Hypothalamus (tissue), 51 donors: ENCODE data around the gene PTPRN2.

Source experiments
- DNase-seq, 51 donors: peaks; one replicate each; lab custom pipeline; 2025; lab: John Stamatoyannopoulos, UW

PTPRN2 gene

GRCh38 chr7:157821959-157822687 is 765.5 kb downstream of the PTPRN2 start:
- DNase-seq = no peak

- DNase-seq = no peak
Measured at GRCh38 chr7:157820796-157821195, 766.8 kb downstream of the PTPRN2 start.

DNA sequence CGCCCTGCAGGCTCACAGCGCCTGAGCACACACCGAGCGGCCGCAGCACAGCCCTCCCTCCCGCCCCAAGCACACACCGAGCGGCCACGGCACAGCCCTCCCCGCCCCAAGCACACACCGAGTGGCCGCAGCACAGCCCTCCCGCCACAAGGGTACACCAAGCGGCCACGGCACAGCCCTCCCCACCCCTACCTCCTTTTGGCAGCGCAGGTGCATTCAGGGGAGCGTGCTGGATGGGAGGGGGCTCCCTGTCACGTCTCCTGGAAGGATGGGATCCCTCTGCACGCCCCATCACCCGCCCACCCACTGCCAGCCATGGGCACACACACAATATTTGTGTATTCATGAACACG is 768.2 kb downstream of the PTPRN2 start:
- no peak for DNase-seq

DNA sequence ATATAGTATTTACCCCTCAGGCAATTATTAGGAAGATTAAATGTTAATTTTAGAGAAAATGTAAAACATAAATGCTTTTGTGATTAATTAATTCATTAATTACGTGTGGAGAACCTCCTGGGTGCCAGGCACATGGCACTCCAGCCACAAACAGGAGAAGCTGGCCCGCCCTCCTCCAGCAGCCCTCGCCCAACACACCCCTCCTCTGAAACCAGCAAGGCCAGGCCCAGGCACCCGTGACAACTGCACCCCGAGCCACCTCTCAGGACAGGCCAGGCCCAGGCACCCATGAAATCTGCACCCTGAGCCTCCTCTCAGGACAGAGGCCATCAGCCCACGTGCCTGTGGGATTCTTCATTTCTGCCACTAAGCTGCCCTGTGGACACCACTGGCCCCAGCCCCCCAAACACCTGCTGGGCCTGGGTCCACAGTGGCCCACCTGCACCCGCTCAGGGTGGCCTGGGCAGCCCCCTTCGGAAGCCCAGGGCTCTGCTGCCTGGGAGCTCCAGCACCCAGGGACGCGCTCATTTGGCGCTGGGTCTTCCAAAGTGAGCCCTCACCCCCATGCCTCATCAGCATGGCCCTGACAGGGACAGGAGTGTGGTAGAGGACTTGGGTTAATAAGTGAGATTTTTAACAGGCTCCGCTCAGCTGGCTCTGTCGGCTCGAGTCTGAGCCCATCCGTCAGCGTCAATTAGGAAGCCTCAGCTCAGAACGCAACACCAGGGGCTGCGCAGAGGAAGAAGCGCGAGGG is 768.7 kb downstream of the PTPRN2 start:
- peak in 2 of 51 donors; percentile 7 to 10 for DNase-seq

- no peak for DNase-seq
Measured at GRCh38 chr7:157817944-157818700, 769.5 kb downstream of the PTPRN2 start.

DNA sequence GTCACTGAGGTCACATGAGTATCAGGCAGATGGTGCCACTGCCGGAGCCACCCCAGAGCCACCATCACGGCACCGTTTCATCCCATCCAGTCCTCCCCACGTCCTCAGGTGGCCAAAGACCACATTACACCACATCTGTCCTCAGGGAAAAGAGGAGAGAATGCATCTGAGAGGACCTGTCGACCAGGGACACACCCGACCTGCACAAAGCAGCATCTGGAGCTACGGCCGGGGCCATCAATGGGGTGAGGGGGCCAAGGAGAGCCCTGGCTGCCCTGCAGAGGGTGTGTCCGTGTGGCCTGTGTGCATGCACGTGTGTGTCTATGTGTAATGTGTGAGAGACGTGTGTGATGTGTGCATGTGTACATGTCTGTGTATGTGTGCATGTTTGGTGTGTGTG is 770.2 kb downstream of the PTPRN2 start:
- DNase-seq = no peak

DNA sequence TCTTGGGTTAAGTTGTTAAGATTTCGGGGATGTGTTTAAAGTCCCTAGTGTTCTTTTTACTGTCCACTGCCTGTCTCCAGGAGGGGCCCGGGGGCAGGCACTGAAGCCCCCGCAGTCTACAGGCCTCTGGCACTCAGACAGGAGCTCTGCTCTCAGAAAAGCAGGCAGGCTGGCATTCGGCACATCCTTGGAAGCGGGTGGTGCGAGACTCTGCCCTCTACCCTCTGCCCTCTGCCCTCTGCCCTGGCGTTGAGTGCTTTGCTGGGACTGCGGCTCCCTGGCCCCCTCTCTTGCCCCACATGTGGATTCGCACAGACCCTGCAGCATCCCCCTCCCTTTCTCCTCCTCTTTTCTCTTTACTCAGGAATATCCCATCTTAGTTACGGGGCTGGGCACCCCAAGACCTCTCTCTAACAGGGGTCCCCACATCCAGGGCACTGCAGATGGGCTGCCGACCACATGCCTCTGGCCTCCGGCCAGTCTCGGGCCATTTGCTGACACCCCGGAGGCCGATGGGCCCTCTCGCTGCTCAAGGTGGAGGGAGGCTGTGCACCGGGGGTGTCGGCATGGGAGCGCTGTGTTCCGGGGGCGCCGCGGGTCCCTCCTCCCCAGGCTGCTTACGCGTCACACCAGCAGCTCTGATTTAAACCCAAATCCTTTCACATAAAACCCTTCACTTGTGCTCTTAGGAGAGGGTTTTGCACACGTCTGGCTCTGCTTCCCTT is 770.9 kb downstream of the PTPRN2 start:
- no peak for DNase-seq

- no peak for DNase-seq
Measured at GRCh38 chr7:157816086-157816485, 771.5 kb downstream of the PTPRN2 start.

- no peak for DNase-seq
Measured at GRCh38 chr7:157815706-157816022, 772.0 kb downstream of the PTPRN2 start.

DNA sequence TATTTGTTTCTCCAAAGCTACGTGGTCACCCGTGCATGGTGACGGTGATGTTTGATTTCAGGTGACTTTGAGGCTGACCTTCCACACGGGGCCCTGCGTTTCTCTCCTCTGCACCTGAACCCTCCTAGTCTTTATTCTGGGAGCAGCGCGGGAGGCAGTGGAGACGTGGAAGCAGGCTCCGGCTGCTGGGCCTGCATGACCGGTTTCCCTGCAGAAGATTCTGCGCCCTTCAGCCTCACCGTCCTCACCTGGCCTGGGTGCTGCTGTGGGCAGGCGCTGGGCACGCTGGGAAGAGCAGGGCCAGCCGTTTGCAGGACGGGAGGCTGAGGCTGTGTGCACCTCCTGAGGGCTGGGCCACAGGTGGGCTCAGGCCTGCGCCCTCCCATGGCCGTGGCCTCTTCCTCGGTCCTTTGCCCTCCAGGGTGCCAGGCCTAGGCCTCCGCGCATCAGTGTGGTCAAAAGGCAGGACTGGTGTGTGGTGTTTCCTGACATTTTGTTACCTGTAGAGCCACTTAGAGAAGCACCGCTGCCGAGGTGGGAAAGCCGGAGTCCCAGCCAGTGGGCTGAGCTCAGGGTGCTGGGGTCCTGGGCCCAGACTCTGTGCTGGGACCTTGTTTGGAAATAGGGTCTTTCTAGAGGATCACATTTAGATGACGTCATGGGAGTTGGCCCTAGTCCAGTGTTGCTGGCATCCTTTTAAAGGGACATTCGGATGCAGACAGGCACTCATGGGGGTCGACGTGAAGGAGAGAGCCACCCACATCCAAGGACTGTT is 772.5 kb downstream of the PTPRN2 start:
- DNase-seq = no peak

DNA sequence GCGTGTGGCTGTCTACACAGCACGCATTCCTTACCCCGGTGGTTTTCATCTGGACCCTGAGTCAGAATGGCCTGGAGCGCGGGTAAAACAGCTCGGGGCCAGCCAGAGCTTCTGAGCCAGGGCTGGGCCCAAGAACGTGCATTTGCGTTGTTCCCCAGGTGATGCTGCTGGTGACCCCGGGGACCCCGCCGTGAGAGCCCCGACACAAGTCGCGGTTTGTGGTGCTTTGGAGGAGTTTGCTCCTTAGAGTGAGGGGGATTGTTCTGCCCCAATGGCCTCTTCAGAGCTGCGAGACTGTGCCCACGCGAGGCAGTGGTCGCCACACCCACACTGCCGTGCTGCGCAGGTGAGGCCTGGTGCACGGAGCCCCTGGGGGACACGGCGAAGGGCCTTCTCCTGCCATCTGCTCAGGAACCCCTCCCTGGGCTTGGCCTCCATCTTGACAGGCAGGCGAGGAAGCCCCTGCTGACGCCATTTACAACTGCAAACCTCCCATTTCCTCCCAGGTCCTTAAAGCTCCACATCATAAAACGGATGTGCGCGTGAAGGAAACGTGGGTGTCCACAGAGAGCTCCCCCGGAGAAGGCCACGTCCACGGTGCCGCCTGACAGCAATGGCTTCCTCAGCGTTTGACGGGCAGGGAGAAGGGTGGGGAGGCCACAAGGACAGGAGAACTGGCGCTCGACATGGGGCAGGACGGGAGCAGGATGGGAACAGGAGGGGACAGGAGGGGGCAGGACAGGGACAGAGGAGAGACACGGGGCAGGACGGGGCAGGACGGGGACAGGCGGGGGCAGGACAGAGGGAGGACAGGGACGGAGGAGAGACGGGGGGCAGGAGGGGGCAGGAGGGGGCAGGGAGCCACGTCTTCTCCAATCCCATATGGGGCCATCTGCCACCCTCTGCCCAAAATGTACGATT is 773.6 kb downstream of the PTPRN2 start:
- DNase-seq = no peak

- DNase-seq = no peak
Measured at GRCh38 chr7:157813053-157813452, 774.6 kb downstream of the PTPRN2 start.

- DNase-seq = no peak
Measured at GRCh38 chr7:157811946-157812345, 775.7 kb downstream of the PTPRN2 start.

DNA sequence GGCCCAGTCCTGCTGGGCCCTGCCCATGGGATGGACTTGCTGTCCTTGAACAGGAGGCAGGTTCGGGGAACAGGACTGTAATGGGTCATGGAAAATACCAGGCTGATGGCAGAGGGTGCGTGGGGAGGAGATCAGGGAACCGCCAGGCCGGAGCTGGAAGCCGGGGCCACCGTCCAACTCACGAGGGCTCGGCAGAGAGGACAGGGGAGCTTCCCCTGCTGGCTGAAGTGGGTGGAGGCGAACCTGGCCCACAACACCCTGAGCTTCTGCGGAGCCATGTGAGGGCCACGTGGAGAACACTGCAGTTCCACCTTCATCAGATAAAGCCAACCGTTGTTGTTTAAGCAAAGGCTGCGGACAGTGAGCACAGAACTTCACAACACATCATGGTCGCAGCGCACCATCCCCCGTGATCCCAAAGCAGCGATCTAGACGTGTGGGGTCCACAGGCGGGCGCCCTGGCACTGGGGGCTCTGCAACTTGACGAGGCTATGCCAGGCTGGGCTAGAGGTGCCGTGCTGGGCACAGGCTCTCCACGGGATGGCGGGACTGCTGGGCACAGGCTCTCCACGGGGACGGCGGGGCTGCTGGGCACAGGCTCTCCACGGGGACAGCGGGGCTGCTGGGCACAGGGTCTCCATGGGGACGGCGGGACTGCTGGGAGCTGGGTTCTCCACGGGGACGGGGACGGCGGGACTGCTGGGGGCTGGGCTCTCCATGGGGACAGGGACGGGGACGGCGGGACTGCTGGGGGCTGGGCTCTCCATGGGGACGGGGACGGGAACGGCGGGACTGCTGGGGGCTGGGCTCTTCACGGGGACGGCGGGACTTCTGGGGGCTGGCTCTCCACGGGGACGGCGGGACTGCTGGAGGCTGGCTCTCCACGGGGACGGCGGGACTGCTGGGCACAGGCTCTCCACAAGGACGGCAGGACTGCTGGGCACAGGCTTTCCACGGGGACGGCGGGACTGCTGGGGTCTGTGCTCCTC is 777.5 kb downstream of the PTPRN2 start:
- no peak for DNase-seq

- no peak for DNase-seq
Measured at GRCh38 chr7:157809154-157809862, 778.3 kb downstream of the PTPRN2 start.

- no peak for DNase-seq
Measured at GRCh38 chr7:157808042-157808441, 779.6 kb downstream of the PTPRN2 start.

DNA sequence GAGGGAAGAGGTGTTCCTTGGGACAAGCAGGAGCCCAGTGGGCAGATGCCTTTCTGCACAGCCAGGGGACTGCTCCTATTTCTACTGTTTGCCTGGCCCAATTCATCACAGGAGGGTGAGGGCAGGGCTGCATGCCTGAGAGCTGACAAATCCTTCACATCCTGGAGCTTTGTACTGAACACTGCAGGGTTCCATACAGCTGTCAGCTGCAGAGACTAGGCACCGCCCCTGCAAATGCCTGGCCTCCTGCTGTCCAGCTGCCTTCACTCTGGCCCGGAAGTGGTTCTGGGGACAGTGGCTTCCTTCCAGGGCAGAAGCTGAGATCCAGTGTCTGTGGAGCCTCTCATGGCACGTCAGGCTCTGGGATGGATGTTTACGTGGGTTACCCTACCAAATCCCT is 780.1 kb downstream of the PTPRN2 start:
- DNase-seq = no peak
